NCI-H2081 treated with DMSO at 0.1 percent for 48 hours (cell line): ENCODE data around the gene G0S2.

Source experiments
- DNase-seq: peaks from one replicate; lab custom pipeline; 2025; lab: John Stamatoyannopoulos, UW

The G0S2 gene

GRCh38 chr1:209674957-209675564, at the start of gene G0S2:
Gene G0S2 (plus strand): TSS chr1:209675412. CDS start chr1:209675685, 273 bp downstream.
- no peak for DNase-seq

- no peak for DNase-seq
Observed at GRCh38 chr1:209625791-209626285, 49.4 kb upstream of the G0S2 start.

GRCh38 chr1:209626346-209627026, 48.7 kb upstream of the G0S2 start:
- DNase-seq, result no peak

GRCh38 chr1:209627027-209627731, 48.0 kb upstream of the G0S2 start:
- no peak for DNase-seq

- DNase-seq, result no peak
Observed at GRCh38 chr1:209627732-209628196, 47.4 kb upstream of the G0S2 start.

GRCh38 chr1:209628618-209629299, 46.5 kb upstream of the G0S2 start:
- no peak for DNase-seq

GRCh38 chr1:209629621-209630382, 45.4 kb upstream of the G0S2 start:
- DNase-seq, result no peak

GRCh38 chr1:209630383-209631225, 44.6 kb upstream of the G0S2 start:
- no peak for DNase-seq

GRCh38 chr1:209633335-209633997, 41.7 kb upstream of the G0S2 start:
- no peak for DNase-seq

GRCh38 chr1:209634005-209634737, 41.0 kb upstream of the G0S2 start:
- no peak for DNase-seq

GRCh38 chr1:209635850-209636249, 39.4 kb upstream of the G0S2 start:
- DNase-seq, result no peak

- DNase-seq, result no peak
Observed at GRCh38 chr1:209641832-209642172, 33.4 kb upstream of the G0S2 start.

GRCh38 chr1:209642816-209643215, 32.4 kb upstream of the G0S2 start:
- no peak for DNase-seq

- no peak for DNase-seq
Observed at GRCh38 chr1:209643285-209644020, 31.8 kb upstream of the G0S2 start.

GRCh38 chr1:209645574-209646452, 29.4 kb upstream of the G0S2 start:
- DNase-seq, result no peak

- no peak for DNase-seq
Observed at GRCh38 chr1:209646558-209646957, 28.7 kb upstream of the G0S2 start.

GRCh38 chr1:209647156-209647555, 28.1 kb upstream of the G0S2 start:
- no peak for DNase-seq

GRCh38 chr1:209648346-209648745, 26.9 kb upstream of the G0S2 start:
- DNase-seq, result no peak
